Suprapubic skin (tissue), 4 donors: ENCODE data around the gene BCL11A. TPM values are rescaled to one million over a fixed set of nuclear protein-coding genes. Genes with fewer than 3 reads are reported as not detected.
A peak's percentile ranks its signal among the peaks of the same experiment; 100 is the strongest.

Experiments used
- DNase-seq, 2 donors: peaks; one replicate each; pipeline ENCODE4 v3.0.0-alpha.2; 2019; ENCODE audit warnings: low spot score in 2 of 2
- H3K27ac ChIP-seq: fragments of 200-600 bp; sonication (generic); one replicate; pipeline ENCODE4 v1.5.1; 2019
- H3K27me3 ChIP-seq: fragments of 200-600 bp; sonication (generic); one replicate; pipeline ENCODE4 v1.5.1; 2019
- H3K36me3 ChIP-seq: fragments of 200-600 bp; sonication (generic); one replicate; pipeline ENCODE4 v1.5.1; 2019
- H3K4me1 ChIP-seq: fragments of 200-600 bp; sonication (generic); one replicate; pipeline ENCODE4 v1.5.1; 2019
- H3K4me3 ChIP-seq: fragments of 200-600 bp; sonication (generic); one replicate; pipeline ENCODE4 v1.5.1; 2019; ENCODE audit warnings: mild to moderate bottlenecking
- H3K9me3 ChIP-seq: fragments of 200-600 bp; sonication (generic); one replicate; pipeline ENCODE4 v1.5.1; 2019
- CTCF ChIP-seq, 2 donors: fragments of 200-600 bp in 1 of 2; fragments of 450-650 bp in 1 of 2; sonication (generic) in 1 of 2; IDR thresholded peaks; one replicate each; pipeline ENCODE4 v1.5.1; 2016 to 2019; ENCODE audit warnings: antibody characterized with exemption in 2 of 2, mild to moderate bottlenecking in 1 of 2, moderate library complexity in 1 of 2
- EP300 ChIP-seq: sonication (generic); formaldehyde crosslinking; IDR thresholded peaks from one replicate; pipeline ENCODE4 v1.6.1; 2017; ENCODE audit warnings: antibody characterized with exemption
- POLR2A ChIP-seq, 2 donors: fragments of 450-650 bp; IDR thresholded peaks; one replicate each; pipeline ENCODE4 v1.6.1; 2017; ENCODE audit warnings: antibody characterized with exemption in 2 of 2, mild to moderate bottlenecking in 2 of 2, moderate library complexity in 2 of 2
- POLR2AphosphoS5 ChIP-seq, 3 donors: sonication (generic); formaldehyde crosslinking; IDR thresholded peaks; one replicate each; pipeline ENCODE4 v1.6.1; 2017; ENCODE audit warnings: antibody characterized with exemption in 3 of 3
- WGBS: methylation state at CpG from one replicate; pipeline ENCODE4 v1.1.5; 2018; 5-methylcytosine and 5-hydroxymethylcytosine counted together
- total RNA-seq, 4 donors: library from RNA; depleted of rRNA; stranded (reverse); fragments of >200 nt; gene quantifications; one replicate each; pipeline ENCODE4 v1.1.0, GENCODE V29; 2016

The BCL11A gene
- total RNA-seq, 4 donors from 2014 or later, result 67.1 to 222 (median 113) TPM

DNA sequence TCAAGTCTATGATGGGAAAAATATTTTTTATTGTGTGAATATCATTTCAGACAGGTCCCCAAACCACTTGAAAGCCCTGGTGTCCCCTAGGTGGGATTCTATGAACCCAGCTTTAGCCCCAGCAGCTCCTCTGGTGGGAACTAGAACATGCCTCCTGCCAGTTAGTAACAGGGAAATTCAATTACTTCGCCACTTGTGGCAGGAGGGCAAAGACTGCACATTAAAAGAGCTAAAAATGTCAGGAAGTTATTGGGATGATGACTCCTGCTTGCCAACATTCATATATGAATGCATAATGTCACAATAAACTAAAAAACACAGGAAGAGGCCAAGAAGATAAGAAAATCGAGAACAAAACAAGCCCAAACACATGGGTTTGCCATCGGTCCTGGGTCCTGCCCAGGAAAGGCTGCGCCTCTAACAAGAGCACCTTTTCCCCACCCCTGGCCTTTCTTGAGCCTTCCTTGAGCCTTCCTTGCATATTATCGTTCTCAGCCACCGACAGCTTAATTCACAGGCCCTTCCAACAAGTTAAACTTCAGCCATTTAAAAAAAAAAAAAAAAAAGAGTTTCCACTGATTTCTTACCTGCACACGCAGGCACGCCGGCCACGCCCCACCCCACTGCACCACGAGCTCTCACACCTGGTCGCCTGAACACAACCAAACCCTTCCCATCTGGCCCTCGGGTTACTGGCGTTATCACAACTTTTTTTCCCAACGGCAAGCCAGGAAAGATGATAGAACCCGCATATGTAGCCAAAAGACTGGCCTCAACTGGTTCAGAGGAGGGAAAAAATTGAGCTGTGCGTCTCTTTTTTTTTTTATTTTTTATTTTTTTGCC lies 23.4 kb downstream of the BCL11A start:
- Histone ChIP-seq H3K36me3 (no peaks in the 10 kb centered on the region), H3K4me1 (peaks cover 66% of the 10 kb centered on the region), H3K4me3 (peak overlapping the region; percentile 29), H3K27me3 (peaks cover 15% of the 10 kb centered on the region), H3K9me3 (no peaks in the 10 kb centered on the region), H3K27ac (peak overlapping the region; percentile 70)
- TF ChIP-seq EP300, result no peak
- TF ChIP-seq POLR2A (IDR thresholded peaks at IDR 0.05), result no peak
- TF ChIP-seq CTCF (IDR thresholded peaks at IDR 0.05), result no peak
- no peak for TF ChIP-seq POLR2AphosphoS5 (IDR thresholded peaks at IDR 0.05)
- WGBS, result 34% methylated on average over 17 of the region's 17 CpGs
- no peak for DNase-seq

- Histone ChIP-seq H3K27ac (peak overlapping the region; percentile 70), H3K4me3 (no peak overlapping the region), H3K27me3 (peaks cover 15% of the 10 kb centered on the region), H3K36me3 (no peaks in the 10 kb centered on the region), H3K4me1 (peaks cover 58% of the 10 kb centered on the region), H3K9me3 (no peaks in the 10 kb centered on the region)
- 69% methylated on average over 8 of the region's 8 CpGs for WGBS
- TF ChIP-seq POLR2A (IDR thresholded peaks at IDR 0.05), result no peak
- no peak for TF ChIP-seq EP300
- no peak for DNase-seq
Measured at GRCh38 chr2:60529136-60529784, 24.2 kb downstream of the BCL11A start.

GRCh38 chr2:60528281-60529020 lies 25.0 kb downstream of the BCL11A start:
- peaks cover 52% of the 10 kb centered on the region for H3K4me1 ChIP-seq
- H3K27ac ChIP-seq, result peak overlapping the region; percentile 70

DNA sequence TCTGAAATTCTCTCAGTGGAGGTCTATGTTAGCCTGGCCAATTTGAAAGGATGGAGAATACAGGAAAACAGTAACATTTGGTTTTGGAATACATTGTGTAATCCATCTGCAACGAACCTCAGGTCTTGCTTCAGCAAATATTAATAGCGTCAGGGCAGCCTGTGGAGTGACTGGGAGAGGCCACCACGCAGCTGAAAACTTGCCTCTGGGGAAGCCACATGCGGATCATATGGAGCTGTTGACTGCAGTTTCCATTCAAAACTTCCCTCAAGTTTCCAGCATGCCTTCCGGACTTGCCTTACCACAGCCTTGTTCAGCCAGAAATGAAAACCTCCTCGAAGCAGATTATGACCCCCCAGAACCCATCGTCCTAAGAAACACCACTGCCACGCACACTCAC lies 25.7 kb downstream of the BCL11A start:
- no peak for TF ChIP-seq EP300
- TF ChIP-seq CTCF (IDR thresholded peaks at IDR 0.05), result no peak
- TF ChIP-seq POLR2AphosphoS5 (IDR thresholded peaks at IDR 0.05), result no peak
- TF ChIP-seq POLR2A (IDR thresholded peaks at IDR 0.05), result no peak
- Histone ChIP-seq H3K9me3 (no peaks in the 10 kb centered on the region), H3K36me3 (no peaks in the 10 kb centered on the region), H3K27ac (peak overlapping the region; percentile 70), H3K27me3 (peaks cover 15% of the 10 kb centered on the region), H3K4me1 (peaks cover 45% of the 10 kb centered on the region), H3K4me3 (peak overlapping the region; percentile 3)
- WGBS, result 35% methylated on average over 8 of the region's 8 CpGs
- DNase-seq, result no peak

More at GRCh38 chr2:60528281-60529020, 25.0 kb downstream of the BCL11A start:
- WGBS, result 47% methylated on average over 9 of the region's 9 CpGs
- Histone ChIP-seq H3K4me3 (peak overlapping the region; percentile 3), H3K36me3 (no peaks in the 10 kb centered on the region), H3K9me3 (no peaks in the 10 kb centered on the region), H3K27me3 (peaks cover 15% of the 10 kb centered on the region)
- DNase-seq, result no peak
- TF ChIP-seq POLR2AphosphoS5 (IDR thresholded peaks at IDR 0.05), result no peak
- no peak for TF ChIP-seq CTCF (IDR thresholded peaks at IDR 0.05)
- TF ChIP-seq POLR2A (IDR thresholded peaks at IDR 0.05), result no peak
- no peak for TF ChIP-seq EP300

DNA sequence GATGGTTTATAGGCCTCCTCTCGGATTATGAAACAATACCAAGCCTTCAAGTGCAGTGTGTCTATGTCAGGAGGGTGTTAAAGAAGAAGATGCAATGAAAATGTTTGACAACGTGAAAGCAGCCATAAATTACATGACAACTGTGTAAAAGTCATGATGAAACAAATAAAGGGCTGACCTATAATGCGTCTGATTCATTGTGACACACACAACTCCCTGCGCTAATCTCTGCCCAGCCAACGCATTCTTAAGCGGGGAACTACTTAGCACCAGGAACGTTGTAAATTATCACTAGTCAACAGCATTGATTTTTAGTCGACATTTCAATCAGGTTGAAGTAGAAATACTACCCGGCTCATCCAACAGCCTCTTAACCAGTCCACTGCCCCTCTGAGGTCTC lies 26.8 kb downstream of the BCL11A start:
- no peak for DNase-seq

More for the DNA sequence above, 26.8 kb downstream of the BCL11A start:
- H3K27ac ChIP-seq, result no peak overlapping the region
- no peak overlapping the region for H3K4me3 ChIP-seq
- 67% methylated on average over 9 of the region's 9 CpGs for WGBS
- H3K9me3 ChIP-seq, result no peaks in the 10 kb centered on the region
- no peaks in the 10 kb centered on the region for H3K36me3 ChIP-seq
- H3K4me1 ChIP-seq, result peaks cover 41% of the 10 kb centered on the region
- no peak for TF ChIP-seq POLR2AphosphoS5 (IDR thresholded peaks at IDR 0.05)
- H3K27me3 ChIP-seq, result peaks cover 15% of the 10 kb centered on the region
